HepG2 (cell line): Measurements from ENCODE around the gene MRPL36.

ENCODE experiments used
- REST ChIP-seq, 2 experiments: IDR thresholded peaks; 2 replicates each; pipeline ENCODE4 v1.6.1; 2011 to 2012; ENCODE audit warnings: low read length in 2 of 2, borderline replicate concordance in 1 of 2, low read depth in 1 of 2, mild to moderate bottlenecking in 1 of 2, moderate library complexity in 1 of 2
- ZNF790 ChIP-seq: sonication (generic); formaldehyde crosslinking; IDR thresholded peaks from 2 replicates; pipeline ENCODE4 v1.8.0; 2022; ENCODE audit warnings: missing genetic modification reagents, mild to moderate bottlenecking, borderline replicate concordance

GRCh38 chr5:1793966-1794900 is 5.4 kb downstream of the MRPL36 start:
- TF ChIP-seq ZNF790 (CRISPR knock-in tag) (no peak), REST (IDR thresholded peaks at IDR 0.05; ENCODE audit: borderline replicate concordance in 1 of 2, low read depth in 1 of 2, low read length in 2 of 2) (no peak)
